GM19372 (cell line): Measurements from ENCODE around the gene ME3.

ENCODE experiments used
- ATAC-seq: cut with Tn5 transposase; IDR thresholded peaks from one replicate; pipeline ENCODE4 v1.9.1; 2021; ENCODE audit warnings: mild to moderate bottlenecking, low read depth, moderate library complexity; ENCODE audit not compliant: unreplicated experiment

Gene ME3

GRCh38 chr11:86591631-86592030 lies 80.8 kb downstream of the ME3 start:
- no peak for ATAC-seq

DNA sequence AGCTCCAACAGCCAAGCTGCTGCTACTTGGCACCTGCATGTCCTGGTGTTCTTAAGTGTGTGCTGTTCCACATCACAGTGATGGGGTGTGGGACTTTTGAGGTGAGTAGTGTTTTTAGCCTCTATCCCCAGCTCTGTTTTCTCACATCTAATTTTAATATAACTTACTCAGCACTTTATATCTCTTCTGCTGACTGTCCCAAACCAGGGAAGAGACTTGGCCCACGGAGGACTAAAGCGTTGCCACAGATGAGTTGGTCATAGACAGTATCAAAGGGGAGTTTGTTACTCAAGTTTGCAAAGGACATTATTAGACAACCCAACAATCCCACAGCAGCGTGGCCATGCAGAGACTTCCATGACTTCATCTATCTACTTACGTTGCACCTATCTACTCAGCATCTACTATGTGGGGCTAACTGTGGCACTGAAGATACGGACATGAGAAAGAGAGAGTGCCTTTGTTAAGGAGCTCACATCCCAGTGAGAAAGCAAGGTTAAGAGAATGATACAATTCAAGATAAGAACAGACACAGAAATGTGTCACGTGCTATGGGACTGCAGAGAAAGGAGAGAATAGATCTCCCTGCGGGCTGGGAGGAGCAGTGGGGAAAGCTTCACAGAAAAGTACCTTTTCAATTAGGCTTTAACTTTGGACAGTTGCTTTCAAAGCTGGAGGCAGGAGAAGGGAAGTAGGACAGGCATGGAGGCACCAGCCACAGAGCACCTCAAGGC lies 82.4 kb downstream of the ME3 start:
- no peak for ATAC-seq

GRCh38 chr11:86589204-86589603 lies 83.2 kb downstream of the ME3 start:
- no peak for ATAC-seq

DNA sequence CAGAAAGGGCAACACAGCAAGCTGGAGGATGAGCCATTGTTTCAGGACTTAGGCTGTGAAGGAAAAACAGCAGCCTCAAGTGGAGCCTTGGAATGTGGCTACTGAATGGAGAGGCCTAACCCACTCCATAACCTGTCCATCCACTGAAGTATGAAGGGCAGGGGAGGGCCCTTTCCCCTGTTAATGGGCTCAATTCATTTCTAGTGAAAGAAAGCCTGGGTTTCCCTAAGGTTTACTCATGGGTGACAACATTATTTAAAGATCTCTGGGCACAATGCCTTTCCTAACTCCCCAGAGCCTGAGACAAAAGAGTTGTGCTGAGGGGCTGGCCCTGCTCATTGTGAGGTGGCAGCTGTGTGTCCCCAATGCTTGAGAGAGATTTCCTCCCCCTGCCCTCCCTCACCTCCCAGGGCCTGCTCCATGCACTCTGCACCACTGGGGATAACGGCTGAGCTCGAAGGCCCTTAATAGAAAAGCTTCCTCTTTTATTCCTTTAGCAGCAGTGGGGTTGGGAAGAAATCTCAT lies 83.8 kb downstream of the ME3 start:
- ATAC-seq = no peak

GRCh38 chr11:86587264-86588193 lies 84.9 kb downstream of the ME3 start:
- no peak for ATAC-seq

DNA sequence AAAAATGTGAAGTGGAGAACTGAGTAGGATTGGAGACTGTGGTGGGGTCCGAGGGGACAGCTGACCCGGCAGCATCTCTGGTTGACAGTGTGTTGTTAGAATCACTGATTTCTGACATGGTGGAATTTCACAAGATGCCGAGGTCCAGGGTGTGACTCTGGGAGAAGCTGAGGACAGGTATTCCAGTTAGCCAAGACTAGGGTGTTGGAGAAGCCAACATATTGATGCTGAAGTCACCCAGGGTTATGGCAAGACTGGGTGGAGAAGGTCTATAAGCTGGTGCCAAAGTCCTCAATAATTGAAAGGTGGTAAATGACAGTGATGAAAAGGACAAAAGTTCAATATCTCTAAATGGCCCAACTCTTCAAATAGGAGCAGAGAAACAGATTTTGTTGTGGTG lies 86.1 kb downstream of the ME3 start:
- ATAC-seq = no peak

DNA sequence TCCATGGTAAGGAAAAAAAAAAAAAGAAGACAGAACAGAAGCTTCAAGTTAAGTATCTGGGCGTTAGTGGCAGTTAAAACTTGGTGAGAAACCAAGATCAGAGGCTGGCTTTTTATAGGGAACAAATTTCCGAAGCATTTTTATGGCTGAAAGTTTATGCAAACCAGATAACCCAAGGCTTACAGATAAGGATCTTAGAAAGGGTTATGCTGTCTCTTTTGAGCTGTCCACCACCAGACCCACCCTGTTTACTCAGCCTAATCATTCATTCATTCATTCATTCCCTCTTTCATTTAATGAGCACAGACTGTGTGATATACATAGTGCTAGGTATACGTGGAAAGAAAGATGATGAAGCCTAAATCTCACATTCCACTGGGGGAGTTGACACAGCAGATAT lies 89.5 kb downstream of the ME3 start:
- no peak for ATAC-seq

DNA sequence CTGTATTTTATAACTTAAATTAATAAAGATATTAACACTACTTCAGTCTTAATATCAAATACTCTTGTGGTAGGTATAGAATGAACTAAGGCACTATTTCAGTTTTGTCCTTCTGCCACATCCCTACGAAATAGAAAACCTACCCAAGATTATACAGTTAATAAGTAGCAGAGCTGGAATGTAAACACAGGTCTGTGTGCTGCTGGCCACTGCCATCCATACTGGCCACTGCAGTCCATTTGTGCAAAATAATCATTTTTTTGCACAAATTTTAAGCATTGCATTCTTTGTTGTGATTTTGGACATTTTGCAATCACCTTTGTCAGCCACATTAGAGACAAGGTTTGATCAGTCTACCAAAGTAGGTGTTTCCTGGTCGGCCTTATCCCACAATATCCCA lies 91.9 kb downstream of the ME3 start:
- no peak for ATAC-seq

DNA sequence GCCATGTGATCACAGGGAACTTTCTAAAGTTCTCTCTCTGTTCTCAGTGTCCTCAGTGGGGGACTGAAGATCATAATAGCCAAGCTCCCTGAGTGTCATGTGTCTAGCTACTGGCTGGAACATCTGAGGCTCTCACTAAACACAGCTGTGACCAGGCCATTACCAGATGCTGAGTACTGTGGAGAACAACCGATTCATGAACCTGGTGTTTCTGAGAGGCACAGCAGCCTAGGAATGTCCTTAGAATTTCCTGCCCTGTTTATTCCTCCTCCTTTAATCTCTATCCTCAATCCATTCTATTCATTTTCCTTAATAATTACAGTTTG lies 93.0 kb downstream of the ME3 start:
- ATAC-seq = no peak

- no peak for ATAC-seq
These were observed 93.5 kb downstream of the ME3 start for GRCh38 chr11:86578727-86579405.

DNA sequence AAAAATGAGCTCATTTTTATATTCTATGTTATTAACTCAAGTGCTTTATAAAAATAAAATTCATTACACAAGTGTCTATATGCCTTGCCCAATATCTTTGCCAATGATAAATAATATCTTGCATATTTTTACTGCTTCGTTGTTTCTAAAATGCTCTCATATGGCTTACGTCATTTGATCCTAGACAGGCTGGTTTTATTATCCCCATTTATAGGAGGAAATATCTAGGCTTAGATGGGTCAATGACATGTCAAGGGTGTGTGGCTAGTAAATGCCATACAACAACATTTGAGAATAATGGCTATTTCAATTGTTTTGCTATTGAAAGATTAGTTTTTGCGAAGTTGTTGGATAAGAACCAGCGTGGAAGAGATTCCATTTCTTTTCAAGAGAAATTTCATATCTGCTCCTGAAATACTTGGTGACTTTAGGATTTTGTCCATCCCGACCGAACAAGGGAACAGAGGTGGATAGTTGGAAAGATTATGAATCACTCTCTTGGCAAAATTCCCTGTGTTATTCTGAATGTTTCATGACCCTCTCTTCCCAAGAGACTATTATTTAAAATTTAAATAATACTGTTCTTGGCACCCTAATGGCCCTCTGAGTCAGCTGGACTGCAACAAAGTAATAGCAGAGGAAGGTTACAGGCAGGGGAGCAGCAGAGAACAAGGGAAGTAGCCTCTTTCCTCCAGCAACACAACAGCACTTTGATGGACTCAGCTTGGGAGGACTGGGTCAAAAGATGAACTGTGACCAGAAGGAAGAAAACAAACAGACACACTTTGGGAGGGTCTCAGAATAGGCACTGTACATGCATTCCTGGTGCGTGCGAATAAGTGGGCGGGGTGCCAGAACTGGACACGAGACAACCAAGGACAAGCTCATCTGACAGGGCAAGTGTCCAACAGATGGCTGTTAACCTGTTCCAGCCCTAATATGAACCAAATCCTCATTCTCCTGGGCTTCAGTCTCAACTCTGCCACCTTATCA lies 94.5 kb downstream of the ME3 start:
- no peak for ATAC-seq

DNA sequence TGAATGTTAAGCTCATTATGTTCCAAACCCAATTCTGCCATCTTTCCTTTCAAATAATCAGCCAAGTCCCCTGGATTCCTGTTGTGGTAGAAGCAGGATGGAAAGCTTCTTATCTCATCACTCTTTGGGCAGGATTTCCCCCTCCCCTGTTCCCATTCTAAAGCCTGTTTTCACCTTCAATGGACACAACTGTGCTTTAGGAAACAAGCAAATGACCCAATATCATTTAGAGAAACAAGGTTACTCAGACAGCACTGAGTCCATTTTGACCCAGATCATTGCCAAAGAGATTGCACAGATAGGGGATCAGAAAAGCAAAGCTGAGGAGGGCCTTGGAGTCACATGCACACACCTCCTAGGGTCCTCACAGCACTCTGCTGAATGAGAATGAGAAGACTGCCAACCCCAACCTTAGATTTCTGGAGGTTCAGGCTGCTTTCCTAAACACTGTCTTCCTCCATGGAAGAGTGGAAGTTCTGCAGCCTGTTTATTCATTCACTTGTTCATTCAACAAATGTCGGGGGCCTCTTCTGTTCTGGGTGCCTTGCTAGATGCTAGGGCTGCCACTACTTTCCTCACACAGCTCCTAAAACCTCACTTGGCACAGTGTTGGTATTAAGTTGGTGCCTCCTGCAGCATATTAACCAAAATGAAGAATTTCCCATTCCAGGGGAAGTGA lies 95.3 kb downstream of the ME3 start:
- ATAC-seq = no peak

DNA sequence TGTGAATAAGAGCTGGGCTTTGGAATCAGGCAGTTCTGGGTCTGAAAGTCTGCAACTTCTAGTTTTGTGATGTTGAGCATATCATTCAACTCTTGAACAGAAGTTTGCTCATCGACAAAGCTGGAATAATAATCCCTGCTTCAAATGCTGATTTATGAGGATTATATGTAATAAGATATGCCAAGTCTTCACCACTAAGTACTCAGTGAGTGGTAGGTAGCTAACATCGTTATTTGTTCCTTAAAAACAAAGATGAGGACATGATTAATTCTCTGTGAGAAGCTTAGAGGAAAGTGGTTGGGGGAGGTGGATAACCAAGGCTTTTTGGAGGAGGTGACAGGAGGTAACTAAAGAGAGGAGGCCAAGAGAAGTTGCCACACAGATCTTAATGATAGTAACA lies 96.5 kb downstream of the ME3 start:
- ATAC-seq = no peak

DNA sequence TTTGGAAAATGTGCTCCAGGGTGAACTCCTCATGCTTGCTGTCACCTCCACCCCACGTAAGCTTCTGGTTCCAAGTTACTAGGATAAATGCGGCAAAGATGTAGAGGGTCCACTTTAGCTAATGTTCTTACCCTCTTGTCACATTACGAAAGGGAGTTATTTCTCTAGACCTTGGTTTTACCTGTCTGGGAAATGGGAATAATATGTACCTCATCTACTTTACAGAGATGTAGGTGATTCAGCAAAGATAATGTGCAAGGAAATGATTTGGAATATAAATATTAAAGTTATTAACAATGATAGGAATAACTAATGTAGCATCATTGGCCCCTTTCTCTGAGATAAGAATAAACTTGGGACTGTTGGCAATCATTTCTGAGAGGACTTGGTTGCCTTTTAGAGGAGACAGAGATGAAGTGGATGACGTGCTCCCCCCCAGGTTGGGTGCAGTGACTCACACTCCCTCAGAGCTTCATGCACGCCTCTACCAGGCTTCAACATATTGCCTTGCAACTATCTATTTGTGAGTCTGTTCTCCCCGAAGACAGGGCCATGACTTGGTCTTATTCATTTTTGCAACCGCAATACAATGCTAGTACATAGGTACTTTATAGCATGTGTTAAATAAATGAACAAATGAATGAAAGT lies 97.1 kb downstream of the ME3 start:
- no peak for ATAC-seq

DNA sequence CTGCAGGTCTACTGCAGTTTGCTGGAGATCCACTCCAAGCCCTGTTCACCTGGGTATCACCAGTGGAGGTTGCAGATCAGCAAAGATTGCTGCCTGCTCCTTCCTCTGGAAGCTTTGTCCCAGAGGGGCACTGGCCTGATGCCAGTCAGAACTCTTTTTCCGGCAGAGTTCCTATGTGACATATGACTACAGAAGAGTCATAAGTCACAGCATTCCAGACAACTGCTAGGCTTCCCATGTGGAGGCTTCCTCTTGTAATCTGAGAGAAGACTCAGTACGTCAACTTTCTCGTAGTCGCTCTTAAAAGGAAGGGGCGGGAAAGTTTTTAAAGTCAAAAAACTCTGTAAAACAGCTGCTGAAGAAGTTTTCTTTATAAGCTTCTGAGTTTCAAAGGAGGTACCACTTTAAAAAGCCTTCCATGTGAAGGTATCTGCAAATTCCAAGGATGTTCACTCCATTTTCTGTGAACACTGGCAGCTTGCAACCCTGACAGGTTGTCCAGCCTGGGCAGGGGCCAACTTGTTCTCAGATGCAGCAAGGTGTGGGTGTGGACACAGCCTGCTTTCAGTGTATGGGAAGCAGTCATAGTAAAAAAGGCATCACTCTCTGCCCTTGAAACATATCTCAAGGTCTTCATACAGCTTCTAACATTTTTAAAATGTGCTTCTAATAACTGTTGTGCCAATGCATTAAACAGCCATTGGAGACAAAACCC lies 97.8 kb downstream of the ME3 start:
- ATAC-seq = no peak

DNA sequence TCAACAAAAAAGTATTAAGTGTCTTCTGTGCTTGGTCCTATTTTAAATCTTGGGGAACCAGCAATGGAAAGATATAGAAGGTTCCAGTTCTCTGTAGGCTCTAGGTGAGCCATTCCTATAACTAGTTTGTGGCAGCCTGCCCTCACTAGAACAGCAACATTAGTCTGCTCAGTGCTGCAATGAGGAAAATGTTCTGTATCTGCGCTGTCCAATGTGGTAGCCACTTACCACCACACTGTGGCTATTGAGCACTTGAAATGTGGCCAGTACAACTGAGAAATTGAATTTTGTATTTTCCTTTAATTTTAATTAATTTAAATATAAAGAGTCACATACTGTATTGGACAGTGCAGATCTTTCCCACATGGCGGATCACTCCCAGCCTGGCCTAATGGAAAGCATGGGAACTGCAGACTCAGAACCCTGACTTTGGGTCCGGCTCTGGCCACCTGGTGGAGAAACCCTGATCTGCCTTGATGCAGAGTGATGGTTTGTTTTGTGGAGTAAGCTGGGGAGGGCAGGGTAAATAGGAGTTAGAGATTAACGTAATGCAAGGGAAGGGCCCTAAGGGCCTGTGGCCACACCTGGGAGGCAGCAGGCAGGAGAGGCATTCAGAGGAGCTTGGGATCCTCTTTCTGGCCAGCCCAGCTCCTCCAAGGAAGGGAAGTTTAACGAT lies 101.0 kb downstream of the ME3 start:
- no peak for ATAC-seq

DNA sequence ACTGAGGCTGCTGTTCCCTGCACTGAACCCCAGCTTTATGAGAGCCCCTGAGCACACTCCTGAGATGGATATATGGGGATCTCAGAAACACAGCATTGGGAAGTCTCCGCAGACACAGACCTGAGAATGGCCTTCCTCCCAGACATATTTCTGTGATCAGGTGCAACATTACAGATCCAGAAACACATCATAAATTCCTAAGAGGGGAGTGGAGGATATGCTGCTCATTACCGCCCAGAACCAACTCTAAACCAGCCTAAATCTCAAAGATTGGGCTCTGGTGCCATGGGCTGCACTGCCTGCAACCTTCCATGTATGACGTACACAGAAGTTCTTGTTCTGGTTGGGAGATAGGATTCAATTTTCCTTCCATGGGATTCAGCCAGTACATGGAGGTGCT lies 102.0 kb downstream of the ME3 start:
- ATAC-seq = no peak

GRCh38 chr11:86570020-86570419 lies 102.4 kb downstream of the ME3 start:
- no peak for ATAC-seq
